DND-41 (cell line): ENCODE data around the gene NDUFS8.

Experiments used
- ATAC-seq: fragments of 200-7000 bp; cut with Tn5 transposase; 3 replicates; pipeline ENCODE4 v1.9.1; 2021; ENCODE audit warnings: low read depth; ENCODE audit not compliant: insufficient read depth
- DNase-seq: peaks from one replicate; pipeline ENCODE4 v3.0.0-alpha.2; 2020
- H2AFZ ChIP-seq: 2 replicates; pipeline ENCODE4 v1.6.0; 2012; ENCODE audit warnings: low read depth, low read length
- H3K27ac ChIP-seq: 2 replicates; pipeline ENCODE4 v1.5.1; 2012; ENCODE audit warnings: low read length, inconsistent platforms
- H3K27me3 ChIP-seq: fragments of 200-600 bp; sonication (generic); 2 replicates; pipeline ENCODE4 v1.6.0; 2012; ENCODE audit warnings: low read length, mild to moderate bottlenecking, inconsistent platforms; ENCODE audit not compliant: insufficient read depth, poor library complexity
- H3K36me3 ChIP-seq: 2 replicates; pipeline ENCODE4 v1.5.1; 2012; ENCODE audit warnings: low read length, inconsistent platforms; ENCODE audit not compliant: insufficient read depth
- H3K4me1 ChIP-seq: 2 replicates; pipeline ENCODE4 v1.5.1; 2012; ENCODE audit warnings: mild to moderate bottlenecking, low read length; ENCODE audit not compliant: insufficient read depth
- H3K4me2 ChIP-seq: 2 replicates; pipeline ENCODE4 v1.6.0; 2012; ENCODE audit warnings: mild to moderate bottlenecking, moderate library complexity, low read length, inconsistent platforms; ENCODE audit not compliant: insufficient read depth
- H3K4me3 ChIP-seq, 2 experiments: fragments of 200-600 bp in 1 of 2; shearing (Covaris generic) in 1 of 2; 2 replicates each; pipeline ENCODE4 v1.5.1; 2012 to 2016; ENCODE audit warnings: inconsistent platforms in 2 of 2, low read length in 2 of 2, mild to moderate bottlenecking in 2 of 2, low read depth in 1 of 2, moderate library complexity in 1 of 2
- H3K79me2 ChIP-seq: 2 replicates; pipeline ENCODE4 v1.6.0; 2012; ENCODE audit warnings: low read length, inconsistent platforms; ENCODE audit not compliant: insufficient read depth
- H3K9ac ChIP-seq: 2 replicates; pipeline ENCODE4 v1.6.0; 2012; ENCODE audit warnings: low read depth, mild to moderate bottlenecking, inconsistent platforms, low read length, moderate library complexity
- H3K9me3 ChIP-seq: 2 replicates; pipeline ENCODE4 v1.5.1; 2012; ENCODE audit warnings: low read length, moderate library complexity, mild to moderate bottlenecking, inconsistent platforms; ENCODE audit not compliant: insufficient read depth, severe bottlenecking
- H4K20me1 ChIP-seq: 2 replicates; pipeline ENCODE4 v1.6.0; 2012; ENCODE audit warnings: low read length; ENCODE audit not compliant: insufficient read depth
- EZH2 ChIP-seq: IDR thresholded peaks from 3 replicates; pipeline ENCODE4 v1.6.1; 2012; ENCODE audit warnings: borderline replicate concordance, low read depth, mild to moderate bottlenecking, moderate library complexity, low read length, inconsistent platforms; ENCODE audit not compliant: severe bottlenecking
- TF ChIP-seq, protein P1 (sequence below): IDR thresholded peaks from 2 replicates; pipeline ENCODE4 v1.5.1; 2012; ENCODE audit warnings: borderline replicate concordance, low read length, moderate library complexity, mild to moderate bottlenecking; ENCODE audit not compliant: poor library complexity, severe bottlenecking; ENCODE audit errors: extremely low read depth

Gene NDUFS8

DNA sequence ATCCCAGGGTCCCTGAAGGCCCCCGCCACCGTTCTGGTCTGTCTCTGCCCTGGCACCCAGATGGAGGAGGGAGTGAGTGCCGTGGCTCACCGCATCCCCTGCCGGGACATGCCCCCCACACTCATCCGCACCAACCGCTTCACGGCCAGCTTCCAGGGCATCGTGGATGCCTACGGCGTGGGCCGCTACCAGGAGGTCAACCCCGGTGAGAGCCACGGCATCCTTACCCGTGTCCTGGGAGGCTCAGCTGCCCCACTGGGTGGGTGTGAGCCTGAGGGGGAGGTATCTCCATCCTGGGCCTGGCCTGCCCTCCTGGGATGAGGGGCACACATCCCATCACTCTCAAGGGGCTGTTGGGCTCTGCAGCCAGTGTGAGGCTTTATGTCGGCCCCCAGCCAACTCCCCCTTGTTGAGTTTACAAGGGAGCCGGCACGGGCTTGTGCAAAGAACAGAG is 14.4 kb downstream of the NDUFS8 start:
- Histone ChIP-seq H3K9me3 (no peaks in the 10 kb centered on the region), H3K4me3 (no peak overlapping the region), H4K20me1 (no peaks in the 10 kb centered on the region), H3K27ac (no peak overlapping the region), H3K4me2 (no peak overlapping the region), H3K4me1 (peaks cover 9% of the 10 kb centered on the region), H3K36me3 (no peaks in the 10 kb centered on the region), H3K9ac (no peak overlapping the region), H2AFZ (no peak overlapping the region), H3K27me3 (no peaks in the 10 kb centered on the region), H3K79me2 (no peaks in the 10 kb centered on the region)
- TF ChIP-seq EZH2, result no peak
- TF ChIP-seq, protein P1, sequence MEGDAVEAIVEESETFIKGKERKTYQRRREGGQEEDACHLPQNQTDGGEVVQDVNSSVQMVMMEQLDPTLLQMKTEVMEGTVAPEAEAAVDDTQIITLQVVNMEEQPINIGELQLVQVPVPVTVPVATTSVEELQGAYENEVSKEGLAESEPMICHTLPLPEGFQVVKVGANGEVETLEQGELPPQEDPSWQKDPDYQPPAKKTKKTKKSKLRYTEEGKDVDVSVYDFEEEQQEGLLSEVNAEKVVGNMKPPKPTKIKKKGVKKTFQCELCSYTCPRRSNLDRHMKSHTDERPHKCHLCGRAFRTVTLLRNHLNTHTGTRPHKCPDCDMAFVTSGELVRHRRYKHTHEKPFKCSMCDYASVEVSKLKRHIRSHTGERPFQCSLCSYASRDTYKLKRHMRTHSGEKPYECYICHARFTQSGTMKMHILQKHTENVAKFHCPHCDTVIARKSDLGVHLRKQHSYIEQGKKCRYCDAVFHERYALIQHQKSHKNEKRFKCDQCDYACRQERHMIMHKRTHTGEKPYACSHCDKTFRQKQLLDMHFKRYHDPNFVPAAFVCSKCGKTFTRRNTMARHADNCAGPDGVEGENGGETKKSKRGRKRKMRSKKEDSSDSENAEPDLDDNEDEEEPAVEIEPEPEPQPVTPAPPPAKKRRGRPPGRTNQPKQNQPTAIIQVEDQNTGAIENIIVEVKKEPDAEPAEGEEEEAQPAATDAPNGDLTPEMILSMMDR, result no peak
- no peak for DNase-seq
- no peak for ATAC-seq

DNA sequence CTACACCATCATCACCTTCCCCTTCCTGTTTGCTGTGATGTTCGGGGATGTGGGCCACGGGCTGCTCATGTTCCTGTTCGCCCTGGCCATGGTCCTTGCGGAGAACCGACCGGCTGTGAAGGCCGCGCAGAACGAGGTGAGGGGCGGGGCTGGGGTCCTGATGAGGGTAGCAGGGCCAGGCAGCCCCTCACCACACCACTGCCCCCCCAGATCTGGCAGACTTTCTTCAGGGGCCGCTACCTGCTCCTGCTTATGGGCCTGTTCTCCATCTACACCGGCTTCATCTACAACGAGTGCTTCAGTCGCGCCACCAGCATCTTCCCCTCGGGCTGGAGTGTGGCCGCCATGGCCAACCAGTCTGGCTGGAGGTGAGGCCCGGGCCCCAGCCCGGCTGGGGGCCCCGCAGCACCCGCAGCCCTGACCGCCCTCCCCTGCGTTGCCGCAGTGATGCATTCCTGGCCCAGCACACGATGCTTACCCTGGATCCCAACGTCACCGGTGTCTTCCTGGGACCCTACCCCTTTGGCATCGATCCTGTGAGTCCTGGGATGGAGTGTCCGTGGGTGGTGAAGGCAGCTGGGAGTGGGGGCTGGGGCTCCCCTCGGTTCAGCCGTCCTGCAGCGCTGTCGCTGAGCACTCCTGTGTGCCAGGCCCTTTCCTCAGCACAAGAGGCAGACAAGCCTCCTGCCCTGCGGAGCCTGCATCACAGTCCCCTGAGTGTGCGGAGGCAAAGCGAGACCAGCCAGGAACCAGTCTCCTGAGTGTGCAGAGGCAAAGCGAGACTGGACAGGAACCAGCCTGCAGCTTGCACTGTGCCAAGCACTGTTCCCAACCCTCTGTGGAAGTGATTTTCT is 17.2 kb downstream of the NDUFS8 start:
- H3K4me2 ChIP-seq, result no peak overlapping the region
- no peaks in the 10 kb centered on the region for H3K4me1 ChIP-seq
- no peak overlapping the region for H3K4me3 ChIP-seq
- no peak overlapping the region for H3K27ac ChIP-seq
- H3K36me3 ChIP-seq, result no peaks in the 10 kb centered on the region
- no peaks in the 10 kb centered on the region for H3K9me3 ChIP-seq
- ATAC-seq, result no peak
- DNase-seq, result no peak
- H3K79me2 ChIP-seq, result no peaks in the 10 kb centered on the region
- TF ChIP-seq, protein P1, result no peak
- no peak for TF ChIP-seq EZH2
- H2AFZ ChIP-seq, result no peak overlapping the region
- H3K9ac ChIP-seq, result no peak overlapping the region
- no peaks in the 10 kb centered on the region for H4K20me1 ChIP-seq
- no peaks in the 10 kb centered on the region for H3K27me3 ChIP-seq

DNA sequence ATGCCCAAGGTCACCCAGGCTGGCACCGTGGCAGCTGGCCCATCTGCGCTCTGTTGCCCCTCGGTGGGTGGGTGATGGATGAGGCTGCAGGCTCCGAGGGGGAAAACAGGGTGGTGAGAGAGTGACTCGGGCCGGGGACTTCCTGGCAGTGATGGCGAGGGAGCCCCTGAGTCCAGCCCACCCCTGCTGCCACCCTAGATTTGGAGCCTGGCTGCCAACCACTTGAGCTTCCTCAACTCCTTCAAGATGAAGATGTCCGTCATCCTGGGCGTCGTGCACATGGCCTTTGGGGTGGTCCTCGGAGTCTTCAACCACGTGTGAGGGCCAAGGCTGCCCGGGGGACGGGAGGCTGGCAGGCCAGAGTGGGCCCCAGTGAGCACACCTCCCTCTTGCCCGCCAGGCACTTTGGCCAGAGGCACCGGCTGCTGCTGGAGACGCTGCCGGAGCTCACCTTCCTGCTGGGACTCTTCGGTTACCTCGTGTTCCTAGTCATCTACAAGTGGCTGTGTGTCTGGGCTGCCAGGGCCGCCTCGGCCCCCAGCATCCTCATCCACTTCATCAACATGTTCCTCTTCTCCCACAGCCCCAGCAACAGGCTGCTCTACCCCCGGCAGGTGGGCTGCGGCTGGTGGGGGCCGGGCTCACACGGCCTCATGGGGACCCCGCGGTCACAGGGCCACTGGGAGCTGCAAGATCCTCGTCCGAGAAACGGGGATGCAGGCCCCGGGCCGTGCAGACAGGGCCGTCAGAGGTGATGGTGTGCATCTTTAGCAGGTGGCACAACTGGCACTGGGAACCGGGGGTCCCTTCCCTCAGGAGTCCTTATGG is 18.4 kb downstream of the NDUFS8 start:
- Histone ChIP-seq H3K36me3 (no peaks in the 10 kb centered on the region), H3K4me3 (no peak overlapping the region), H4K20me1 (no peaks in the 10 kb centered on the region), H3K9ac (no peak overlapping the region), H2AFZ (no peak overlapping the region), H3K79me2 (no peaks in the 10 kb centered on the region), H3K27ac (no peak overlapping the region), H3K9me3 (no peaks in the 10 kb centered on the region), H3K4me1 (no peaks in the 10 kb centered on the region), H3K4me2 (no peak overlapping the region), H3K27me3 (no peaks in the 10 kb centered on the region)
- no peak for DNase-seq
- TF ChIP-seq EZH2, result no peak
- TF ChIP-seq, protein P1, result no peak
- no peak for ATAC-seq
